ENCODE data around the gene CR1.

Gene CR1

DNA sequence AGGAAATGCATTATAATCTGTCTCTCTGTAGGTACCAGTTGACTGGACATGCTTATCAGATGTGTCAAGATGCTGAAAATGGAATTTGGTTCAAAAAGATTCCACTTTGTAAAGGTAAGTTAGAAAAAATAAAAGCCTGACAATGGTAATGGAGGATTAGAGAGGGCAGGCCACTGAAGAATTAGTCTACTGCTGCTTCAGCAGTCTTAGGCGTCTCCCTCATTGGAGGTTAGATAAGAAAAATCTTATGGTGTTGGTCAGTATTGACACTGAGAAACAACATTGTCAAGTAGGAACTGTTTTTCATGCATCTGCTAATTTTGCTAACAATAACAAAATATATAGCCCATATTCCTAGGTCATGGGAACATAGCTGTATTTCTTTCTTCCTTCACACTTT lies 21.7 kb upstream of the CR1 start:
- no peak overlapping the region for H3K4me3 ChIP-seq (ENCODE audit: low read length in 2 of 2)
- H4K91ac ChIP-seq (ENCODE audit: low read depth, low read length, poor library complexity) = no peak overlapping the region
- H3K9ac ChIP-seq (ENCODE audit: low read depth, low read length, poor library complexity) = no peak overlapping the region
- H4K8ac ChIP-seq (ENCODE audit: low read depth, low read length) = no peak overlapping the region
- no peak overlapping the region for H3K4ac ChIP-seq (ENCODE audit: low read length)
- no peak overlapping the region for H3K23ac ChIP-seq (ENCODE audit: low read depth, low read length, poor library complexity)
- H2BK15ac ChIP-seq (ENCODE audit: low read length) = no peak overlapping the region
- H3K9me3 ChIP-seq (replicated peaks in 1 of 2; ENCODE audit: control insufficient read depth in 2 of 2, insufficient read depth in 1 of 2, low read depth in 1 of 2, low read length in 2 of 2) = no peaks in the 10 kb centered on the region
- no peak overlapping the region for H2BK120ac ChIP-seq (ENCODE audit: low read depth, low read length)
- no CpG with 5 or more reads among the region's 1 CpG for WGBS, 2 donors (ENCODE audit: extremely low coverage in 2 of 2, insufficient read length in 2 of 2, insufficient replicate concordance in 1 of 2)
- H2AK5ac ChIP-seq (ENCODE audit: low read depth, low read length) = no peak overlapping the region
- peaks cover 0 to 3% (median 0%) of the 10 kb centered on the region in 3 experiments for H3K27me3 ChIP-seq (ENCODE audit: control insufficient read depth in 3 of 3, insufficient read depth in 3 of 3, low read depth in 1 of 3, low read length in 3 of 3)
- H3K27ac ChIP-seq (replicated peaks; ENCODE audit: low read length) = no peak overlapping the region
- H2BK12ac ChIP-seq (ENCODE audit: low read length) = no peak overlapping the region
- no peaks in the 10 kb centered on the region for H3K4me1 ChIP-seq (ENCODE audit: control insufficient read depth in 2 of 2, insufficient read depth in 1 of 2, low read depth in 1 of 2, low read length in 2 of 2)
- no peak overlapping the region for H3K18ac ChIP-seq (ENCODE audit: low read length)
- DNase-seq (ENCODE audit: low spot score) = no peak
- no peaks in the 10 kb centered on the region for H3K79me1 ChIP-seq (ENCODE audit: low read depth, low read length)
- no peaks in the 10 kb centered on the region for H3K36me3 ChIP-seq (replicated peaks in 1 of 2; ENCODE audit: control insufficient read depth in 2 of 2, insufficient read depth in 2 of 2, low read length in 2 of 2)
- no peak overlapping the region for H3K14ac ChIP-seq (ENCODE audit: low read length)
- no peak overlapping the region for H2AFZ ChIP-seq (ENCODE audit: low read length)
- no peak overlapping the region for H2BK5ac ChIP-seq (ENCODE audit: low read length)
- H3K4me2 ChIP-seq (ENCODE audit: insufficient read depth, low read length, poor library complexity, severe bottlenecking) = no peak overlapping the region

- Histone ChIP-seq H3K18ac (ENCODE audit: low read length) (no peak overlapping the region), H3K27me3 (ENCODE audit: control insufficient read depth in 3 of 3, insufficient read depth in 3 of 3, low read depth in 1 of 3, low read length in 3 of 3) (no peaks in the 10 kb centered on the region), H3K4me1 (ENCODE audit: control insufficient read depth in 2 of 2, insufficient read depth in 1 of 2, low read depth in 1 of 2, low read length in 2 of 2) (no peaks in the 10 kb centered on the region), H4K8ac (ENCODE audit: low read depth, low read length) (no peak overlapping the region), H2BK120ac (ENCODE audit: low read depth, low read length) (no peak overlapping the region), H3K36me3 (replicated peaks in 1 of 2; ENCODE audit: control insufficient read depth in 2 of 2, insufficient read depth in 2 of 2, low read length in 2 of 2) (no peaks in the 10 kb centered on the region), H3K23ac (ENCODE audit: low read depth, low read length, poor library complexity) (no peak overlapping the region), H3K9ac (ENCODE audit: low read depth, low read length, poor library complexity) (no peak overlapping the region), H2BK5ac (ENCODE audit: low read length) (no peak overlapping the region), H2AK5ac (ENCODE audit: low read depth, low read length) (no peak overlapping the region), H3K27ac (replicated peaks; ENCODE audit: low read length) (no peak overlapping the region), H2BK12ac (ENCODE audit: low read length) (no peak overlapping the region), H2AFZ (ENCODE audit: low read length) (no peak overlapping the region), H3K4me3 (ENCODE audit: low read length in 2 of 2) (no peak overlapping the region), H2BK15ac (ENCODE audit: low read length) (no peak overlapping the region), H3K9me3 (replicated peaks in 1 of 2; ENCODE audit: control insufficient read depth in 2 of 2, insufficient read depth in 1 of 2, low read depth in 1 of 2, low read length in 2 of 2) (no peaks in the 10 kb centered on the region), H4K91ac (ENCODE audit: low read depth, low read length, poor library complexity) (no peak overlapping the region), H3K14ac (ENCODE audit: low read length) (no peak overlapping the region), H3K4me2 (ENCODE audit: insufficient read depth, low read length, poor library complexity, severe bottlenecking) (no peak overlapping the region), H3K79me1 (ENCODE audit: low read depth, low read length) (no peaks in the 10 kb centered on the region), H3K4ac (ENCODE audit: low read length) (no peak overlapping the region)
- DNase-seq (ENCODE audit: low spot score) = no peak
- no CpG with 5 or more reads among the region's 3 CpGs for WGBS, 2 donors (ENCODE audit: extremely low coverage in 2 of 2, insufficient read length in 2 of 2, insufficient replicate concordance in 1 of 2)
Observed at GRCh38 chr1:207486198-207486597, 9.8 kb upstream of the CR1 start.

- Histone ChIP-seq H3K36me3 (replicated peaks in 1 of 2; ENCODE audit: control insufficient read depth in 2 of 2, insufficient read depth in 2 of 2, low read length in 2 of 2) (no peaks in the 10 kb centered on the region), H4K91ac (ENCODE audit: low read depth, low read length, poor library complexity) (no peak overlapping the region), H3K27ac (replicated peaks; ENCODE audit: low read length) (no peak overlapping the region), H2BK120ac (ENCODE audit: low read depth, low read length) (no peak overlapping the region), H3K9ac (ENCODE audit: low read depth, low read length, poor library complexity) (no peak overlapping the region), H3K23ac (ENCODE audit: low read depth, low read length, poor library complexity) (no peak overlapping the region), H3K27me3 (ENCODE audit: control insufficient read depth in 3 of 3, insufficient read depth in 3 of 3, low read depth in 1 of 3, low read length in 3 of 3) (no peaks in the 10 kb centered on the region), H3K4me3 (ENCODE audit: low read length in 2 of 2) (no peak overlapping the region), H3K4me2 (ENCODE audit: insufficient read depth, low read length, poor library complexity, severe bottlenecking) (no peak overlapping the region), H4K8ac (ENCODE audit: low read depth, low read length) (no peak overlapping the region), H3K79me1 (ENCODE audit: low read depth, low read length) (no peaks in the 10 kb centered on the region), H2AFZ (ENCODE audit: low read length) (no peak overlapping the region), H2BK15ac (ENCODE audit: low read length) (no peak overlapping the region), H2AK5ac (ENCODE audit: low read depth, low read length) (no peak overlapping the region), H3K14ac (ENCODE audit: low read length) (no peak overlapping the region), H3K4ac (ENCODE audit: low read length) (no peak overlapping the region), H2BK5ac (ENCODE audit: low read length) (no peak overlapping the region), H2BK12ac (ENCODE audit: low read length) (no peak overlapping the region), H3K4me1 (ENCODE audit: control insufficient read depth in 2 of 2, insufficient read depth in 1 of 2, low read depth in 1 of 2, low read length in 2 of 2) (no peaks in the 10 kb centered on the region), H3K9me3 (replicated peaks in 1 of 2; ENCODE audit: control insufficient read depth in 2 of 2, insufficient read depth in 1 of 2, low read depth in 1 of 2, low read length in 2 of 2) (no peaks in the 10 kb centered on the region), H3K18ac (ENCODE audit: low read length) (no peak overlapping the region)
- DNase-seq (ENCODE audit: low spot score) = no peak
- WGBS, 2 donors (ENCODE audit: extremely low coverage in 2 of 2, insufficient read length in 2 of 2, insufficient replicate concordance in 1 of 2) = no CpG with 5 or more reads among the region's 4 CpGs
Observed at GRCh38 chr1:207487636-207488035, 8.3 kb upstream of the CR1 start.

GRCh38 chr1:207493212-207493611 lies 2.7 kb upstream of the CR1 start:
- no peak overlapping the region for H3K27ac ChIP-seq (replicated peaks; ENCODE audit: low read length)
- H3K36me3 ChIP-seq (replicated peaks in 1 of 2; ENCODE audit: control insufficient read depth in 2 of 2, insufficient read depth in 2 of 2, low read length in 2 of 2) = no peaks in the 10 kb centered on the region
- no peak for DNase-seq (ENCODE audit: low spot score)
- H2BK15ac ChIP-seq (ENCODE audit: low read length) = no peak overlapping the region
- H4K8ac ChIP-seq (ENCODE audit: low read depth, low read length) = no peak overlapping the region
- H3K14ac ChIP-seq (ENCODE audit: low read length) = no peak overlapping the region
- H3K4me1 ChIP-seq (ENCODE audit: control insufficient read depth in 2 of 2, insufficient read depth in 1 of 2, low read depth in 1 of 2, low read length in 2 of 2) = peaks cover 0 to 2% of the 10 kb centered on the region in 2 donors
- H3K27me3 ChIP-seq (ENCODE audit: control insufficient read depth in 3 of 3, insufficient read depth in 3 of 3, low read depth in 1 of 3, low read length in 3 of 3) = peaks cover 2 to 34% (median 17%) of the 10 kb centered on the region in 3 experiments
- no peak overlapping the region for H2BK120ac ChIP-seq (ENCODE audit: low read depth, low read length)
- no peak overlapping the region for H2BK5ac ChIP-seq (ENCODE audit: low read length)
- no peak overlapping the region for H2AFZ ChIP-seq (ENCODE audit: low read length)
- H3K4ac ChIP-seq (ENCODE audit: low read length) = no peak overlapping the region
- no peak overlapping the region for H3K4me3 ChIP-seq (ENCODE audit: low read length in 2 of 2)
- no peaks in the 10 kb centered on the region for H3K79me1 ChIP-seq (ENCODE audit: low read depth, low read length)
- WGBS, 2 donors (ENCODE audit: extremely low coverage in 2 of 2, insufficient read length in 2 of 2, insufficient replicate concordance in 1 of 2) = no CpG with 5 or more reads among the region's 3 CpGs
- H4K91ac ChIP-seq (ENCODE audit: low read depth, low read length, poor library complexity) = no peak overlapping the region
- H2BK12ac ChIP-seq (ENCODE audit: low read length) = no peak overlapping the region
- H3K23ac ChIP-seq (ENCODE audit: low read depth, low read length, poor library complexity) = no peak overlapping the region
- no peak overlapping the region for H3K9ac ChIP-seq (ENCODE audit: low read depth, low read length, poor library complexity)
- no peak overlapping the region for H3K18ac ChIP-seq (ENCODE audit: low read length)
- no peaks in the 10 kb centered on the region for H3K9me3 ChIP-seq (replicated peaks in 1 of 2; ENCODE audit: control insufficient read depth in 2 of 2, insufficient read depth in 1 of 2, low read depth in 1 of 2, low read length in 2 of 2)
- no peak overlapping the region for H2AK5ac ChIP-seq (ENCODE audit: low read depth, low read length)
- no peak overlapping the region for H3K4me2 ChIP-seq (ENCODE audit: insufficient read depth, low read length, poor library complexity, severe bottlenecking)
